ENCODE data around the gene FMNL2.

The FMNL2 gene

GRCh38 chr2:152534460-152535135 lies 199.6 kb downstream of the FMNL2 start:
- no peak for DNase-seq

DNA sequence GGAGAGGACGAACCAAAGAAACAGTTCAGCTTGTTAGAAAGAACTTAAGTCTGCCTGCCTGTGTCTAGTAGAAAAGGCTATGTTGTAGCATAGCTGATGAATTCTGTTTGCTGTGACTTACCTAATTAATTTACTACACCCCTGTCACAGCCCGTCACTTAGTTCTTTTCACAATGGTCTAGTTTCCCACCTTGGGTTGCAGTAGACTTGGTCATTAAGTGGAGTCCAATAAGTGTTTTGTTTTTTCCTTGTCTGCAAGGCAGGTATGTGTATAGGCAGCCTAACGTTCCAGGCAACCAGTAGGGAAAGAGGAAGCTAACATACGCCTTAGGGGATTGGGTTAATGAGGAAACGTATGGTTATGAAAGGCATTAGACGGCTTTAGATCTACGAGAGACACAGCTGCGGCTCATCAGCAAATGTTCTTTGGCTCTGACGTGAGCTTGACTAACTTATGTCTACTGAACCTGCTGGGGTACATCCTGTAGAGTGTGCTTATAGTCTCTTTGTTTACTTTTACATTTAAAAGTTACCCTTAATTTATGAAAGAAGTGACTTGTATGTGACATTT lies 202.2 kb downstream of the FMNL2 start:
- DNase-seq = no peak

- DNase-seq = no peak
These were observed 204.4 kb downstream of the FMNL2 start for GRCh38 chr2:152539424-152539823.

GRCh38 chr2:152541712-152542111 lies 206.7 kb downstream of the FMNL2 start:
- DNase-seq = no peak

DNA sequence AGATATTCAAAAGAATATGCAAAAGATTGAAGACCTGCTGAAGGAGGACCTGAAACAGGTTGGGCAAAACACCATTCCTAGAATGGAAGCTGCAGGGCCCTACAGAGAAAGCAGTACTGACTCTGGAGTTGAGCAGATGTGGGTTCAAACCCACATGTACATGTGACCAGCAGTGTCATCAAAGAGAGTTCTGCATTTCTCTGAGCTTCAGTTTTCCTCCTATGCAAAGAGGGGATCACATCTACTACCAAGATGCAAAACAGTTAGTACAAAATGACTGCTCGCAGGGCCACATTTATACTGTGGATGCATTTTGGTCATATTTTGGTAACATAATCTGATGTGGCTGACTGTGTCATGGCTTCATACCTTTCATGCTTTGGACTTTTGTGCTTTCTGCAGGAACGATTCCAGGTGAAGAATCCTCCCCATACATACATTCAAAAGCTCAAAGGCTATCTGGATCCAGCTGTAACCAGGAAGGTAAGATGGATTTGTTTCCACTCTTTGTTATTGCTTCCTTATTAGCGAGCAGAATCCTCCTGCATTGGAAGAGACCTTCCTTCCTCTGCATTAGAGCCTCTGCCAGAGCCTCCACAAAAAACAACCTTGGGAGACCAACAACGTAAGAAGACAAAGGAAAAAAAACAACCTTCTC lies 207.5 kb downstream of the FMNL2 start:
- no peak for DNase-seq

DNA sequence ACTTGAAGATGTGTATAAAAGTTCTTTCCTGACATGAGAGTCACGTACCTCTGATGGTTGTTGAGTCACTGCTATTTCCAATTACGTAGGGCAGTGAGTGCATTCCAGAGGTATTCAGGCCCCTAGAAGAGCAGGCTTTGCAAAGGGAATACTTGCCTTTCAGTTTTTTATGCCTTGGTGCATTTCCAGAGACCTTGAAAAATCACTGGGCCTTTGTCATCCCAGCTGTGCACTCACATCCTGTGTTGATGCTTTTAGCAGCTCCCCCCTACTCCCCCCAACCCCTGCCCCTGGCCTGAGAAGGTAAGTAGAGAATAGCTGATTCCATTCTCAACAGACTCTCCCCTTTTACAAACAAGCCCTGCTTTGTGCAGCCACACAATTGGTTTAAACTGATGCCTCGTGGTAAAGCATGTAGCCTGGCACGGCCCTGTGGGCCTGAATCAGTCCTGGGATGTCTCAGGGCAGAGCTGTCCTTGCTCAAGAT lies 208.1 kb downstream of the FMNL2 start:
- no peak for DNase-seq

- DNase-seq = no peak
These were observed 208.7 kb downstream of the FMNL2 start for GRCh38 chr2:152543717-152544116.

DNA sequence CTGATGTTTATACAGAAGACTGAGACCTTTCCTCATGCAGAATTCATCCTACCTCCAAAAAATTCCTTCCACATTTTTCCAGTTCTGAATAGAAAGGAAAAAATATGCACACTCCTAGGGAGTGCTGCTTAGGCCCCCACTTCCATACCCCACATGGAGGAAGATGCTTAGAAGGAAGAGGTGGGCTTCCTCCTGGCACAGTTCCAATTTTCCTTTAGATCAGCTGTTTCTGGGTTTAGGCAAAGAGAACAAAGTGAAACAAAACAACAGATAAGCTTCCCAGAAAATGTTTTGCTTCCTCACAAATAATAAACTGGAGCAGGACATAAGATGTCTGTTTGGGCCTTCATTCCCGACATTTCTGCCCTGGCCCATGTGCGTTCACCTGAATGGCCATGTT lies 209.7 kb downstream of the FMNL2 start:
- no peak for DNase-seq

DNA sequence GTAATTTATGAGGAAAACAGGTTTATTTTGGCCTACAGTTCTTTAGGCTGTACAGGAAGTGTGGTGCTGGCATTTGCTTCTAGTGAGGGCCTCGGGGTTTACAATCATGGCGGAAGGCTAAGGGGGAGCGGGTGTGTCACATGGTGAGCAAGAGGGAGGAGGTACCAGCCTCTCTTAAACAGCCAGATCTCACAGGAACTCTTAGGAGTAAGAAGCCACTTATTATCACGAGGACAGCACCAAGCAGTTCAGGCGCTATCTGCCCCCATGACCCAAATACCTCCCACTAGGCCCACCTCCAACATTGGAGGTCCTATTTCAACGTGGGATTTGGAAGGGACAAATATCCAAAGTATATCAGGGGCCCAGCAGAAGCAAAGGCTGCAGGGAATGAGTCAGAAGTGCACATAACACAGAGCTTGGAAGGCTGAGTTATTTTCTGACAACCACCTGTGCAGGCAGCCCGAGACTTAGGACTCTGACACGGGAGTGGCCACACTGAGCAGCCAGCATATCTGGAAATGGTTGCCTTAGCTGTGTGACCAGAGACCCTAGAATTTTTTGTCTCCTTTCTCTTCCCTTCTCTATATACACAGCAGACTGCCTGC lies 211.4 kb downstream of the FMNL2 start:
- no peak for DNase-seq

GRCh38 chr2:152548111-152548875 lies 213.3 kb downstream of the FMNL2 start:
- DNase-seq = no peak

DNA sequence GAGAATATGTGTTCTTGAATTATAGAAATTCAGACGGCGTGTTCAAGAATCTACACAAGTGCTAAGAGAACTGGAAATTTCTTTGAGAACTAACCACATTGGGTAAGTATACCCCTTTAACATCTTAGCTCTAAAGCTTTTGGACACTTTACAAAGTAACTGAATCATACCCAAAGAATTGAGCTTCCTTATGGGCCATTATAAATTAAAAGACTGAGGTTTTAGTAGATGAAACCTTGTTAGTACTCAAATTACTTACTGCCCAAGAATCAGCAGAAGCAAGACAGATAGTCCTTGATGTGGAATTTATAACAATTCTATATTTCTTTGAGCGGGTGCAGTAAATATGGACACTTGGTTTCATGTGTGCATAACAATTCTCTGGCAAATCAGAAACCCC lies 214.0 kb downstream of the FMNL2 start:
- DNase-seq = no peak

- no peak for DNase-seq
These were observed 214.4 kb downstream of the FMNL2 start for GRCh38 chr2:152549423-152549822.

DNA sequence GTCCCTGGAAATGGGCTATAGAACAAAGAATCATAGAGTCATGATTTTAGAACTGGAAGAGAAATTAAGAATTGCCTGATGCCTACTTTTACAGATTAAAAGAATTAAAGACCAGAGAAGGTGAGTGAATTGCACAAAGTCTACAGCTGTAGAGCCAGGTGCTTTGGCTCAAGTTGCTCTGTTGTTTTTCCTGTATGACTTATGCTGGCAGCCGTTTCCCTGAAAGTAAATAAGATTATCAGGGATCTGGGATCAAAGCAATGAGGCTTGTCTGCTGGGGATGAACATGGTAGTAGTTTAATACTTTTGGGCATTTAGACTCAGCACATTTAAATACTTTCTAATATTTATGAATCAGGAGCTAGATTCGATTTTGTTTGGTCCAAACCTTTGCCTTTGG lies 215.4 kb downstream of the FMNL2 start:
- DNase-seq = no peak

GRCh38 chr2:152552888-152553287 lies 217.9 kb downstream of the FMNL2 start:
- DNase-seq = no peak

- DNase-seq = no peak
These were observed 218.5 kb downstream of the FMNL2 start for GRCh38 chr2:152553518-152553917.

GRCh38 chr2:152555048-152555447 lies 220.1 kb downstream of the FMNL2 start:
- DNase-seq = no peak

DNA sequence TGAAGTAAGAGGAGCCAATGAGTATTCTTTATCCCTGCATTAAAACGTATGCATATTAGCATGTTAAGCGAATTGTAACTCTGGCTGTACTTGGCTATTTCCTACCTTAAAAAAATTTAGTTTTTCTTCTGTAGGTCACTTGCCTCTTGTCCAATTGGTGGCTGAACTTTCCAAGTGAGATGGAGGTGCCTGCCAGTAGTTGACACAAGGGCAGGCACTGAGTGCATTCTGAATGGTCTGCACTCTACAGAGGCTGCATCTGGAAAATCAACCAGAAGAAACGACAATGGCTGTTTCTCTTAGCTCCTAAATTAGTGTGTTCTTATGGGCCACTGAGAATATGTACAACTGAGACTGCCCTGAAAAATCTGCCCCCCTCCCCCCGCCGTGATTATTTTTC lies 221.5 kb downstream of the FMNL2 start:
- no peak for DNase-seq

DNA sequence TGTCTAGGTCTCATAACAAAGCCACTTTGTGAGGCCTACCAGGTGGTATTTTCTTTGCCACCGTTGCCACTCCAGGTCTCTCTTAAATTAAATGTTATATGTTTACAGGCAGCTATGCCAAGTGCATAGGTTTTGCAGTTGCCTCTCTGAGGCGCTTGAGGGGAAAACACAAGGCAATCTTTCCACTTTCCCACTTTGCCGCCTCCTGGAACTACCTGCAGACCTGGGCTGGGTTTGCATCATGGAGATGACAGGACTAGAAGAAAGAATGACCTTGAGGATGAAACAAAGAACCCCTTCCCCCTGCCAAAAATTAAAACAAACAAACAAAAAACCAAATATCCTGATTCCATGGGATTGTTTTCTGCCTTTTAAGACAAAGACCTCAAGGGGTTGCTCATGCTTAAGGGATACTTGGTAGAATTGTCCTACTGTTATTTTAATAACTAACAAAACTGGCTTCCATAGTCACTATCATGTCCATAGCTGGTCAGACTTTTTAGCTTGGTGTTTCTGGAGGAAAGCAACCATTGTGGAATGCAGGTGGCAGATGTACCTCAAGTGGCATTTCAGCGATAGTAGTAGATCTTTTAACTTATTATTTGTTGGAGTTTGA lies 222.4 kb downstream of the FMNL2 start:
- no peak for DNase-seq

DNA sequence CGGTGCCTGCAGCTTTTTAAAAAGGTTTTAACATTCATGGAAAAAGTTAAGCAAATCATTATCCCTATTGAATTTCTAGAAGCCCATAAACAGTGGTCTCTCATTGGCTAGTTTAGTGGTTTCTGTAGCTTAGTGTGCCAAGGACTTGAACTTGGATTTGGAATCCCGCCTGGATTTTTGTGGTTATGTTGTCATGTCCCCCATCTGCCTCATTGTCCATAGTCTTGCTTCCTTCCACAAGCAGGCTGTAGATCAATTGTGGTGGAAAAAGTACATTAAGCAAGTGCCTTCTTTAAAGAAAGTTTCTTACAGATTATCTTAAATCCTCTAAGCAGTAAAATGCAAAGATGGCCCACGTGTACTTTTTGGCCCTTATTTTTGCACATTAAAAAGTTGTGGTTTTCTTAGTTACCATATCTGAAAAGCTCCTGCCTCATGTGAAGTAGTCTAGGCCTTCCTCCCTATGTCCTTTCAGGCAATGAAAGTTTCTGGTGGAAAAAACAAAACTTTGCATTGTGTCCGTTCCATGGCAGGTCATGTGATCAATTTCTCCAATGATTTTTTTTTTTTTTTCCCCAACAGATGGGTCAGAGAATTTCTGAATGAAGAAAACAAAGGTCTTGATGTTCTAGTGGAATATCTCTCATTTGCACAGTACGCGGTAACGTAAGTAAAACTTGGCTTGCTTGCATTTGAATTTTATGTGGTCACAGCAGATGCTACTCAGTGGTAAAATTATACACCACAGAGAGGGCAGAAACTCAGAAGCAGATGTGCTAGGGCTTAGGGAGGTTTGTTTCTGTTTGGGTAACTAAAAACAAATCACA lies 223.4 kb downstream of the FMNL2 start:
- no peak for DNase-seq

DNA sequence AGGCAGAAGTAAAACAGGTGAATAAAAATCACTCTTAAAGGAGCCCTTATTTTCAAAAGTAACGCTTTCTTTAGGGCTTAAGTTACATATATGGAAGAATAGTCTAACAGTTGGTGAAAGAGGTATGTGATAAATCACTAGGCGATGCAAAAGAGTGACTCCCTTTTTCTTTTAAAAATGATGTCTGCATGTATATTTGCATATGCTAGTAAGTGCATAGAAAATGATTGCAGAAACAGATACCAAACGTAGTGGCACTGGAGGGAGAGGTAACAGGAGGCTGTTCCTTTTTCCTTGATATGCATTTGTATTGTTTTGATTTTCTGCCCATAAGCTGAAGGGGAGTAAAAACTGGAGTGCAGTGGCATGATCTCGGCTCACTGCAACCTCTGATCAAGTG lies 224.0 kb downstream of the FMNL2 start:
- no peak for DNase-seq

DNA sequence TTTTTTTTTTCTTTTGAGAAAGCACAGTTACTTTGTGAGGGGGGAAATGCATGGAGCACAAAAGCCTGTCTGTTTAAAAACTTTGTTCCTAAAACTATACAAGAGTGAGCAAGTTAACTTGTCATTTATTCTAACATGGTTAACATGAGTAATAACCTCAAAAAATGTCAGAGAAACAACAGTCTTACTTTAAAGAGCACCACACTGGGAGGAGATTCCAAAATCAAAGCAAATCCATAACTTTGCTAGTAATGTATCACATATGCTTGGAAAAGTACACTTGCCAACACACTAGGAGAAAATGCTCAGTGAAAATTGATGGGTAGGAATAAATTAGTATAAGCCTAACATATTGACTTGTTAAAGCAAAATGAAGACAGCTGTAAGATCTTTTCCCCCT lies 225.2 kb downstream of the FMNL2 start:
- DNase-seq = no peak

All from activated CD8-positive, alpha-beta memory T cell treated with anti-CD3 and anti-CD28 coated beads, Interleukin-2, amount 50 U/mL, for 4 hours (primary cell).